GM19438 (cell line): ENCODE results near the gene PDE4D.

Experiments
- ATAC-seq: cut with Tn5 transposase; IDR thresholded peaks from one replicate; pipeline ENCODE4 v1.9.1; 2021; ENCODE audit warnings: low read depth; ENCODE audit not compliant: unreplicated experiment

PDE4D gene

DNA sequence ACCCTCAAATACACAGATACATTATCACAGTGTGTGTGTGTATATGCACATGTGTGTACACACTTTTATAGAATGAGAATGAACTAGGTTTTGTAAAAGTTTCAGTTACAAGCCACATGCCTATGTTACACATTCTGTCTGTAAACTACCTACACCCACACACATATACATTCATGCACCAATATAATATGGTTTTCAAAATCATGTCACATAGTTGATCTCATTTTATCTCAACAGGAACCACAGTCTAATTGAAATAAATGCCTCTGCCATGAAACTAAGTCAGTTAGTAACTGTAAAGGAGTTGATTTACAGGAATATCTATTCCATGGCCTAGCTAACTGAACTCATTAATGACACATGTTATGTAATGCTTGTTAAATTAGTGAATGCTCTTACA lies 646.6 kb downstream of the PDE4D start:
- no peak for ATAC-seq

DNA sequence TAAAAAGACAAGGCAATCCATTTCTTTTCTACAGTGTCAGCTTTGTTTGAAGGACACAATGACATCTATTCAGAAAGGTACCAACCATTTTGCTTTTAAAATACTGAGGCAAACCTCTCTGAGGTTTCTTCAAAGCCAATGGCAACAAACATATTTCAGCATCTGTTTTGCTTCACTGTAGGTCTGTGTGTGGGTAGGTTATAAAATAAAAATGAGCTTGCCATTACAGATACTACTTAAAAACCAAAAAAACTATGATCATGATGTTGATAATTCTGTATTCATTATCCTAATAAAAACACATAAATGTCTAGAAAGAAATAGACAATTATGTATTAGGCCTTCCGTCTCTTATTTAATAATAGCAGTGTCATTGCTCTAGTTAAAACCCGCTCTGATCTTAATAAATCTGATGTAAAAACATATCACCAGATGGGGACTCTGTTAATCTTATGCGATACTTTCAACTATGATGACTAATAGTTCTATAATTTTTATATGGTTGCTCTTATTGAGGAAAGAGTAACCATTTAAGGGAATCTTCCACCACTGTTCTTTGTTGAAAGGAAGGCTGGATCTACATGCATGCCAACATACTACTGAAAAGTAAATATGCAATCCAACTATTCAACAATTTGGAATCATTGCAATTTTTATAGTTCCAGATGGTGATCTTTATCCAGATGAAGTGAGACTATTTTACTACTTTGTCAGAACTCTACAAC lies 647.2 kb downstream of the PDE4D start:
- ATAC-seq = no peak

DNA sequence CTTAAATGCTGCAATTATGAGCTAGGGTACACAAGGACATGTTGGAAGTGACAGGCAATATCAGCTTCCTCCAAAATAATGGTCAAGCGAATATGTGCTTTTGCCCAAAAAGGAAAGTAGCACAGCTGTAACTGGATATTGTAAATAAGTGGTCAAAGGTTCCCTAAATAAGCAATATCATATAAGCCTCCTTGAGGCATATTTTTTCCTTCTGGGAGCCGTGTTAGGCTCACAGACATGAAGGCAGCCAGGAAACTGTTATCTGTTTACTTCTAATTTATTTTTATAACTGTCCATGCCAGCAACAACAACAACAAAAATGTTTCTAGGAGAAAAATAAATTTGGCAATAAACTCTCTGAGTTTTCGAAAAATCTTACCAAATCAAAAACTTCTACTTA lies 648.3 kb downstream of the PDE4D start:
- no peak for ATAC-seq

DNA sequence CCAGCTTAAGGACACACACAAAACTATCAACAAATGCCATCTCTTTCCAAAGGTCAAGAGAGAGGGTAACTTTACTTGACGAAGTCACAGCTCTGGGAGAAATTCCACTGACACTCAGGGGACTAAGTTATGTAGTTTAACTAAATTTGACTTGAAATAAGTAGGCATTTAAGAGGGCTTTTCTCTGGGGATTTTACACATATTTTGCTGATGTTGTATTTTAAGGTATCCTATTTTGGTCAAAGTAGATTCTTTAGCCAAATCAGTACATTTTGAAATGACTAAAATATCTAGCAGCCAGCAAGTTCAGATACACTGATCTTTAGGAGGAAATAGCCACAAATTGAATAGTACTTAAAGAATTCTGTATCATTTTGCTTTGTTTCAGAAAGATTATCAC lies 652.0 kb downstream of the PDE4D start:
- ATAC-seq = no peak

DNA sequence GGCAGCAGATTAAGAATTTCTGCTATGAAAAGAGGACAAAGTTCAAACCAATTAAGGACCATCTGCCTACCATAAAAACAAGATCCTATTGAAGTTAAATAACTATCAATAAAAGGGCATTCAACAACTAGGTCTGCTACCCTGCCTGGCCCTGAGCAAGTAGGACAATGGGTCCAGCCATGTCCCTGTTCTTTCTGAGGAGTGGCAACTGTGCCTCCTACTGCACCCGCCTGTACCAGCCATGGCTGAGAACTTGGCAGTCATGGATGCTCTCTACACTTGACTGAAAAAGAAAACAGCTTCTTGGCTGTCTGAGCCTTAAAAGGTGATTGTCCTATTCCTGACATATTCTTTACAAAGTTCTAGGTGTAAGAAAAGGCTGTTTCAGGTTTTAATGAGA lies 652.4 kb downstream of the PDE4D start:
- ATAC-seq = no peak

DNA sequence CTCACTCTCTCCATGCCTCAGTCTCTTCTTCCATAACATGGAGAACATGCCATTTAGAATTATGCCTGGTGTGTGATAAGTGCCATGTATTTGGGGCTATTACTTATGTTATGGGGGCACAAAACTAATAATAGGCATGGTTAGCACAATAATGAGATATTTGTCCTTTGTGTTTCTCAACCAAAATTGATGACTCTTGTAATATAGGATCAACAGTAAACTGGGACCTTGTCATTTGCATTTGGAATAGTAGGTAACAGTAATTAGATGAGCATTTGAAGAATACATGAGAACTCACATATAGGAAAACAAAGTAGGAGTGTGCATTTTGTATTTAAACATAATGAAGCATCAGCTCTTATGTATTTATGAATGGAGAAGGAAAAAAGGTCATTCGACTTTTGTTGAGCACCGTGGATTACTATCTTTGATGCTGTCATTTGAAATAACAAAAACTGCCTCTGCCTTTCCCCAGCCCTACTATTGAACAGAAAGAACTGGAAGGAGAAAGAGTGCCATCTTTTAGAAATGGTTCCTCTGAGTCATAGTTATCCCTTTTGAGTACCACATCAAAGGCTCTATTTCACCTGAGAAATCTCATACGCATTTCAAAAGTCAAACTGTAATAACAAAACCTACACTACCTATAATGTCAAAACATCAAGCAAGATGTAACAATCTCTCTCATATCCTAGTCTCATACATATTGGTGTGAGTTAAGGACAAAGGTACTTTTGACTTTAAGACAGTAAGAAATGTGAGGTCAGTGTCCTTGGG lies 655.2 kb downstream of the PDE4D start:
- ATAC-seq = no peak

DNA sequence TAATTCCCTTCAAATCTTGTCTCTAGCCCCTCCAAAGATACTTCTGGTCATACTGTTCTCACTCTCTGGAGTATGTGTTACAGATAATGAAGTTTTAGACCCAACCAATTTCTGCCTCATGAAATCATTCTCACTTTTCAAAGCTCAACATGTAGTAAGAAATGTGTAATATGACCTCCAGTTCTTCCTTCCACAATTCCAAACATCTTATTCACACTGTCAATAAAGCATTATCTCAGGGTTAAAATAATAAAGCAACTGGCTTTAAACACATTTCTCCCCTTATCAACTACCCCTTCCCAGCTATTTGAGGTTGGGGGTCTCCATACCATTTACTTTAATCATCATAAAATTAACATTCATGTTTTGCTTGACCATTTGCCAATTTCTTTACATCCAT lies 656.5 kb downstream of the PDE4D start:
- no peak for ATAC-seq

DNA sequence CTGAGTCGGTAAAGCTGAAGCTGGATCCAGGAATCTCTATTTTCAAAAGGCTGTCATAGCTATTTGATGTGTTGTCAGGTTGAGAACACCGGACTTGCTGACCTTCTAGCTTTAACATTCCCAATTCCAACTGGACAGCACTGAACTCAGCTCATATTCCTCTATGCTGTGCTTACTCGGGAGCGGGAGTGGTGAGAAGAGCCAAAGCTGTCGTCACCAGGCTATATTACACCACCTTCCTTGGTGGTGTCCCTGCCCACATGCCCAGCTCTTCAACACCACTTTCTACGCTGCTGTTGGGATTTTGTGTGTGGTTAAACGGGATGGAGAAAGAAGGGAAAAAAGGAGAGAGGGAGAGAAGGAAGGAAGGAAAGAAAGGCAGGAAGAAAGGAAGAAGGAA lies 657.1 kb downstream of the PDE4D start:
- ATAC-seq = no peak

DNA sequence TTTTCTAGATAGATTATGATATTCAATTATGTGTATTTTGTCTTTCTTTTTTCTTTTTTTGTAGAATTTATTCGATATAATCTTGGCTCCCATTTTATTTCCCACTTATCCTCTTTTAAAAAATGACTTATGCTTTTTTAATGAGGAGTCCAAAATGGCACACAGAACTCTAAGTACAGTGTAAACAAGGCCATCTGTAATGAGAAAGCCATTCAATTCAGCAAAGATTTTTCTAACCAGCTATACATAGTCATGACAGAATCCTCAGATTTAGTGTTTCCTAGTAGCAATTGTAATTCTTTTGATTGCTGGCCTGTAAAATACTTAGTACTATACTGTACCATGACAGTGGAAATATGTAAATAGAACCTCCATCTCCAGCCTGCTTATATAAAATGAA lies 659.3 kb downstream of the PDE4D start:
- ATAC-seq = no peak

DNA sequence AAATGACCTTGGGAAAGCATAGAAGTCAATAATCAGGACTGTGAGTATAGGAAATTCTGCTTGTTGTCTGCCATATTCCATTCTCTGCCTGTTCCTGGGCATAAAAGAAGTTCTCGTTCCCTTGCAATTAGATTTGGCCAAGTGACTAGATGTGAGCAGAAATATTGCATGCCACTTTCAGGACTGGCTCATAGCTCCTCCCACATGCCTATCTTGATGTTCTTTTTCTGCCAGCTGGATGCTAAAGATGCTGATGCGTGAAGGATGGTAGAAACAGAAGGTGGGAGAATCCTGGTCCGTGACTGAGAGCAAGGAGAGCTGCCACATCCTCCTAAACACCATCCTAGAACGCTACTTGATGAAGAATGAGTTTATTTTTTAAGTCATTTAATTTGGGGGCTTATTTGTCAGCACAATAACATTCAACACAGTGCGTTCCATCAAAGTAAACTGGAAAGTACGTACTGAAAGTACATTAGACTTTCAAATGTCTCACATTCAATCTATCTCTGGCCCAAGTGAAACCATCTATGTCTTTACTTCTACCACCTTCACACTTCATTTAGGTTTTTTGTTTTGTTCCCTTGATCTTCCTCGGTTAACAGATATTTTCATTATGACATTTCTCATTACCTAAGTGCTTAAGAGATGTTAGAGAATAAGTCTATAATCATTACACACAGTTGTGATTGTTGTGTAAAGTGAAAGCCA lies 662.1 kb downstream of the PDE4D start:
- no peak for ATAC-seq

DNA sequence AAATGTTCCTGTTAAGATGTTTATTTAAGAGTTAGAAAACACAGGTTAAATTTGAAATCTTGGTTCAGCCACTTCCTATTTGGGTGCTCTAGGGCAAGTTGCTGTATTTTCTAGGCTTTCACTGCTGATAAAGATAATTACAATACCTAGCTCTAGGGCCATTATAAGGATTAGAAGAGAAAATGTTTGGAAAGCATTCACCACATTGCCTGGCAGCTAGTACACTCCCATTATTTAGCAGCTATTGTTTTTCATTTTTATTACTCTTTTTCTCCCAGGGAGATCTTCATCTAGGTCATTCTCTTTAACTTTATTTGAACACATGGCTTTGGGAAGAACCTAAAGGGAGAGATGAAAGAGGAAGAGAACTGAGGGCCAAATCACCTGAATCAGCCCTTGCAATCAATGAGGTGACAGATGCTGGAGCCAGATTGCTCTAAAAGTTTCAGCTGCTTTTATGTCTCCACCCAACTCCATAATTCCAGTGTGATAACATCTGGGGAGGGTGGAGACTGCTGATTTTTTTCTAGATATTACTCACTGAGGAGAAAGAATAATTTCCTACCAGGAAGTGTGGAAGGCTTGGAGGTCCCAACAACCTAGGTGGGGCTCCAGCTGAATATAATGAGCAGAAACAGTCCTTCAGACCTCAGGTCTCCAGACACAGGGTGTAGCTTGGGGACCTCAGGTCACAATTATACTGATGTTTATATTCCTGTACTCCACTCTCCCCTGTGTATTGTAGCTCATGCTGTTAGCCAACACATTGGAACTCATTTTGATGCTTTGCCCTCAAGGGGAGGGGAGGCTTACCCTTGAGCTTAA lies 670.6 kb downstream of the PDE4D start:
- no peak for ATAC-seq

DNA sequence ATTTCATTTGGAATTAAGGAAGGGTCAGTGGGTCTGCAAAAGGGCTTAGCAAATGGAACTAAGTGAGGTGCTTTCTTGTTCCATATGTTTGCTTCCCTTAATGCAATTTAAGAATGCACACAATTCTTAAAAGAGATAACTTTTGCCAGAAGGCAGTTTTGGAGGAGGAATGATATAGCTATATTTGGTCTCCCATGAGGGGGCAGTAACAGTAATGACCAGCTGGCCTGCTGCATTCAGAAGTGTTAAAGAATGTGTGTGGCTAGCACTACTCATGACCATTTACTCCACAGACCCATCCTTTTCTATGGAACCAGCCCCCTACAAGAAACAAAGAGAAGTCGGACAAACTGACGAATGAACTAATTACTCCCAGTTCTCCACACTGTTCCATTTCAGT lies 671.8 kb downstream of the PDE4D start:
- no peak for ATAC-seq

DNA sequence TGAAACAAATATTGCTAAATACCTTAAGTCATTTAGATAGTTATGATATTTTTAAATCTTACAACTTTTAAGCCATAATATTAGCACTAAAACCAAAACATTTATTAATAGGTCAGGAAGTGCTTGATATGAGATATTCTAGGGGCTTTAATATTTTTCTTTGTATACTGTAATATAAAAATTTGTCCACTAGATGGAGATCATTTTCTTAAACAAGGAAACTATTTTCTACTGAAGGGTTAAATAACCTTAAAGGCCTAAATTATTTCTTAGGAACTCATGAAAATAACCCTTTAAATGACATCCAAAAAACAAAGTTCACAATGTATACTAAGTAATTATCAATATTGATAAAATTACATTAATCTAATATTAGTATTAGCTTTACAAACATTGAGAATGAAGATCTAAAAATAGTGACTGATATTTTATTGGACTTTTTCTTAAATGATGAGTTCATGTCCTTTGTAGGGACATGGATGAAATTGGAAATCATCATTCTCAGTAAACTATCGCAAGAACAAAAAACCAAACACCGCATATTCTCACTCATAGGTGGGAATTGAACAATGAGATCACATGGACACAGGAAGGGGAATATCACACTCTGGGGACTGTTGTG lies 675.0 kb downstream of the PDE4D start:
- no peak for ATAC-seq

DNA sequence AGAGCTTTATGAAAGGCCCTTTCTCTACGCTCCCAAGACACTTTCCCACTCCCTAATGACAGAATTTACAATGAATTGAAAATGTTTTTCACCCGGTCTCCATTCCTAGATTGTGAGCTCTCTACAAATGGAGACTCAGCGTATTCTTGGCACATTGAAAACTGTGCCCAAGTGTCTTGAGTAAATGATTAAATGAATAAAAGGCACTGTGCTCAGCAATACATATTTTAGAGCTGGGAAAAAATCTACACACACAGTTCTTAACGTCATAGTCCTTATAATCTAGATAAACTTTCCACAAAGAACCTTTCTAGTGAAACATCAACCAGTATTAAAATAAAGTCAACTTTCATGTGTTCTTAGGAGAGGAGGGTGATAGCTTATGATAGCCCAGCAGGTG lies 676.7 kb downstream of the PDE4D start:
- ATAC-seq = no peak

DNA sequence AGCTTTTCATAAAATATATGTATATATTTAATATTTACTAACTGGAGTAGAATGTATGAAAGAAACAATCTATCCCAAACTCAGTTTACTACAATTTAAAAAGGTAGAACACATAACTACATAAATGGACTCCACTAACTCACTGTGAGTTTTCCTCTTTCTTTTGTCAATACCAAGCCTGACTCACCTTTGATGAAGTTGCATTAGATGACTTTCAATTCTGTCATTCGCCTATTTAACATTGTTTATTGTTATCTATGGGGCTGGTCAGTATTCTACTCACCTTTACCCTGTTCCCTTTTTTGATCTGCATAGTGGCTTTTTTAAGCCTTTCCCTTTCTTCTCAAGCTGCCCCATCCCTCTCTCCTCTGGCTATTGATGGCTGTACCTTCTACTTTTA lies 680.9 kb downstream of the PDE4D start:
- ATAC-seq = no peak

DNA sequence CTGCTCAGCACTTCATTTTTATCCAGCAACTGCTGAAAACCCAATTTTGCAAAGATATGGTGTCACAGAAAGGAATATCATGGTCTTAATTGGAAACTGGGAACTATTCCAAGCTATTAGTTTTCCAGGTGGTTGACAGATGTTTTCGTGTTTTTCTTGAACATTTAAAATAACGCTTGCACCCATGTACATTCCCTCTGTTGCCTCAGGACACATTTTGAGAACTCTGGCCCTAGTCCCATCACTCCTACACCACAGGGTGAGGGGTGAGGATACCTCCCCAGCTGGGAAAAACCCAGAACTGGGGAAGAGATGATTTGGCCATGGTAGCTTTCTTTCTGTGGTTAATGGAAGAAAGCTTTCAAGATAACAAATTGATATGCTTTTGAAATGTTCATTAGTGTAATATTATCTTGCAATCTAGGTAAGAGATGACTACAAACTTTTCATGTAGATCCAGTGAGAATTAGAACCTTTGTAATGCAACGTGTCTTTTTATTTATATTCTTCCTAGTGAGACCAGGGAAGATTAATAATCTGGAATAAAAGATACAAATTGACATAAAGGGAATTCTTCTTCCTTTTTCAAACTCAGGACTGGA lies 683.7 kb downstream of the PDE4D start:
- ATAC-seq = no peak

DNA sequence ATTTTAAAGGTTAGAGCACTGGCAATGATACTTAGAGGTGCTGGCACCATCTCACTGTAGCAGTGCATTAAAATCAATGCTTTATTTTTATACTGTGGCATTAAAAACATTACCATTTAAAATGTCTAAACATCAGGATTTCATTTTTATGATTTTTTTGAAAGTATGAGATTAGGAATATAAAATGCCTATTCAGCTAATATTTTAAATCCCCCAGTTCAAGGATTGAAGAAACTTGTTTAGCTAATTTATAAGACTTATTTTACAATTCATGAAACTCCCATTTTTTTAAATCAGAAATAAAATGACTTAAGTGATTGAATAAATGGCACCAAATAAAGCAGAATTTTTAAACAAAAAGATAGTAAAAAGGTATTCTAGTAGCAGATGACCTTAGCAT lies 685.1 kb downstream of the PDE4D start:
- ATAC-seq = no peak

DNA sequence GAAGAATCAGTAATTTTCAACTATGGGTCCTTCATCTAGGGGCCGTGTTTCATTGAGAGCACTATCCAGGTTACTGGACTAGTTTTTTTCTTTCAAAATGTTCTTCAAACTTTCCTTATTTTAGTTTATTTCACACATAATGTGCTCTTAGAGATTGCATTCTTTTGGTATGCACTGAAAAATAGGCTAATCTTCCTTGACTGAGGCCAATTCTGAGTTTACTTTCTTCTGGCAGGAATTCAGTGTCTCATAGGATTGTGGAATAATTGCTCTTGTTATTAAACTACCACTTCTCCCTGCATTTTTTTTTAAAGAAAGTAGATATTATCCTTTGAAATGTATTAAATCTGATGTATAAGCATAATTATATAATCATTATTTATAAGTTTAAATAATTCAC lies 686.1 kb downstream of the PDE4D start:
- no peak for ATAC-seq

DNA sequence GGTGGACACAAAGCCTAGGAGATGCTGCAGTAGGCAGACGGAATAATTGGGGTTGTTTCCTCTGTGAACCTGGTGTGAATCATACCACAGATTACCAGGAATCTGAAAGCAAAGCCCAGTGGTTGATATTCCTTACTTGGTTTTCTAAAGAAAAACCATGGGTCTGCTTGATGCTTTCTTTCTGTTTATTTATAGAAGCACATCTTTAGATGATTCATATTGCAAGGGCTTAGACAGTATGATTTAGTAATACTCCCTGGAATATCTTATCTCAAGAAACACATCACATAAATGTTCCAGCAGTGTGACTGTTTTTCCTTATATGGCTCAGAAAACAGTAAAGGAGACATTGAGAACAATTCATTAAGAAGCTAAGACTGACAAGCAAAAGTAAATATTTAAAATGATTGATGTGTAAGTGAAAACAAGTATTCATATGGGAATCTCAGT lies 687.4 kb downstream of the PDE4D start:
- ATAC-seq = no peak
